A673 (cell line): Measurements from ENCODE around the gene LDLRAD3. TPM values are rescaled to one million over a fixed set of nuclear protein-coding genes. Genes with fewer than 3 reads are reported as not detected.

Source experiments
- BruUV-seq: library from RNA; stranded (reverse); fragments of 400-500 nt; replicated peaks from 2 replicates; lab custom pipeline; 2021; lab: Mats Ljungman, UMichigan
- CTCF ChIA-PET: fragments of 300-600 bp; sonication (Branson Sonifier 250); formaldehyde crosslinking; loops from one replicate; lab custom pipeline; 2022; ENCODE audit warnings: antibody characterized with exemption; lab: Charles Lee
- POLR2A ChIA-PET: fragments of 300-600 bp; sonication (Branson Sonifier 250); formaldehyde crosslinking; loops from one replicate; lab custom pipeline; 2022; ENCODE audit warnings: antibody characterized with exemption; ENCODE audit not compliant: low non-redundant PET; lab: Charles Lee
- DNase-seq: peaks from one replicate; pipeline ENCODE4 v3.0.0-alpha.2; 2015; ENCODE audit warnings: low spot score
- H3K27ac ChIP-seq: fragments of 200-600 bp; sonication (generic); 2 replicates; pipeline ENCODE4 v1.5.1; 2016; ENCODE audit warnings: mixed run types, low read depth, mild to moderate bottlenecking, mixed read lengths, antibody characterized with exemption, low read length; ENCODE audit not compliant: poor library complexity, severe bottlenecking
- H3K27me3 ChIP-seq: fragments of 200-600 bp; sonication (generic); replicated peaks from 2 replicates; pipeline ENCODE4 v1.6.1; 2017; ENCODE audit warnings: mixed run types, low read depth, mild to moderate bottlenecking, mixed read lengths, antibody characterized with exemption, low read length; ENCODE audit not compliant: insufficient read depth, poor library complexity
- H3K36me3 ChIP-seq: fragments of 200-600 bp; sonication (generic); 2 replicates; pipeline ENCODE4 v1.6.1; 2016; ENCODE audit warnings: mixed run types, mild to moderate bottlenecking, mixed read lengths, antibody characterized with exemption, low read length; ENCODE audit not compliant: insufficient read depth, poor library complexity, severe bottlenecking
- H3K4me1 ChIP-seq: fragments of 200-600 bp; sonication (generic); 2 replicates; pipeline ENCODE4 v1.6.1; 2017; ENCODE audit warnings: mixed run types, mild to moderate bottlenecking, mixed read lengths, antibody characterized with exemption, low read length; ENCODE audit not compliant: insufficient read depth, poor library complexity, severe bottlenecking
- H3K4me3 ChIP-seq: fragments of 200-600 bp; sonication (generic); 2 replicates; pipeline ENCODE4 v1.5.1; 2016; ENCODE audit warnings: low read depth, mixed run types, mild to moderate bottlenecking, mixed read lengths, low read length; ENCODE audit not compliant: poor library complexity, severe bottlenecking
- H3K9me3 ChIP-seq: fragments of 200-600 bp; sonication (generic); 2 replicates; pipeline ENCODE4 v1.6.1; 2016; ENCODE audit warnings: mixed run types, low read depth, mild to moderate bottlenecking, mixed read lengths, antibody characterized with exemption, low read length; ENCODE audit not compliant: poor library complexity, severe bottlenecking
- EZH2 ChIP-seq: fragments of 200-600 bp; sonication (generic); IDR thresholded peaks from 2 replicates; pipeline ENCODE4 v1.6.1; 2017; ENCODE audit warnings: borderline replicate concordance, low read depth, mild to moderate bottlenecking, mixed read lengths, antibody characterized with exemption, low read length; ENCODE audit not compliant: poor library complexity, severe bottlenecking
- intact Hi-C: fragments of 100-400 bp; cut with micrococcal nuclease; formaldehyde crosslinking; loops from one replicate; pipeline ENCODE4 v1.10.0; 2022; ENCODE audit not compliant: unreplicated experiment
- total RNA-seq: library from RNA; stranded (reverse); gene quantifications from 2 replicates; pipeline ENCODE4 v1.2.3, GENCODE V29; 2021
- TF ChIP-seq, protein P1 (sequence below): fragments of 300-800, 200-600 bp; sonication (generic); conservative IDR thresholded peaks from 2 replicates; pipeline ENCODE4 v1.5.1; 2017; ENCODE audit warnings: low read depth, mild to moderate bottlenecking, antibody characterized with exemption, low read length, moderate library complexity, mixed read lengths

Gene LDLRAD3
- total RNA-seq, 1 experiment from 2014 or later = 13.1 TPM

DNA sequence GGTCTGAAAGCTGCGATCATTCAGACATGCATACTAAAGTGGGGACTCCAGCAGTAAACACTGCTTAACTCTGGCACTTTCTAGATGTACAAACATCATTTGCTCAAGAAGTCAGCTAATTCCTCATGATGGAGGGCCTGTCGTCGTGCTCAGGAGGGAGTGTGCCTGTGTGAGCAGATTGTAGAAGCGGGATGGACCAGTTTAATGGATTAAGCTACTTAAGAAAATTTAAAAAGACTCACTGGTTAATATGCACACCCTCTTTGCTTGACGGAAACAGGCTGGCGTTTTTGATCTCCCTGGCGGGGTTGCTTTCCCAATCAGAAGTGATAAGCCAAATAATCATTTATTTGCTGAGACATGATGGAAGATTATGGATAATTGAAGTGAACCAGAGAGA, 79.0 kb downstream of the LDLRAD3 start:
- Histone ChIP-seq H3K27me3 (no peaks in the 10 kb centered on the region), H3K9me3 (no peaks in the 10 kb centered on the region), H3K4me1 (no peaks in the 10 kb centered on the region), H3K4me3 (no peak overlapping the region), H3K36me3 (no peaks in the 10 kb centered on the region), H3K27ac (no peak overlapping the region)
- POLR2A ChIA-PET = interaction anchor here (0.6 kb wide), 1 partner anchor 478 kb away, joined by 4 read pairs; no protein-coding TSS in a partner anchor
- DNase-seq = no peak
- BruUV-seq = no TSS peak
- TF ChIP-seq, protein P1, sequence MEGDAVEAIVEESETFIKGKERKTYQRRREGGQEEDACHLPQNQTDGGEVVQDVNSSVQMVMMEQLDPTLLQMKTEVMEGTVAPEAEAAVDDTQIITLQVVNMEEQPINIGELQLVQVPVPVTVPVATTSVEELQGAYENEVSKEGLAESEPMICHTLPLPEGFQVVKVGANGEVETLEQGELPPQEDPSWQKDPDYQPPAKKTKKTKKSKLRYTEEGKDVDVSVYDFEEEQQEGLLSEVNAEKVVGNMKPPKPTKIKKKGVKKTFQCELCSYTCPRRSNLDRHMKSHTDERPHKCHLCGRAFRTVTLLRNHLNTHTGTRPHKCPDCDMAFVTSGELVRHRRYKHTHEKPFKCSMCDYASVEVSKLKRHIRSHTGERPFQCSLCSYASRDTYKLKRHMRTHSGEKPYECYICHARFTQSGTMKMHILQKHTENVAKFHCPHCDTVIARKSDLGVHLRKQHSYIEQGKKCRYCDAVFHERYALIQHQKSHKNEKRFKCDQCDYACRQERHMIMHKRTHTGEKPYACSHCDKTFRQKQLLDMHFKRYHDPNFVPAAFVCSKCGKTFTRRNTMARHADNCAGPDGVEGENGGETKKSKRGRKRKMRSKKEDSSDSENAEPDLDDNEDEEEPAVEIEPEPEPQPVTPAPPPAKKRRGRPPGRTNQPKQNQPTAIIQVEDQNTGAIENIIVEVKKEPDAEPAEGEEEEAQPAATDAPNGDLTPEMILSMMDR = no peak
- no peak for TF ChIP-seq EZH2
- CTCF ChIA-PET = interaction anchor here (0.6 kb wide), 1 partner anchor 201 kb away, joined by 4 read pairs; no protein-coding TSS in a partner anchor
- intact Hi-C loops = no loop called here

DNA sequence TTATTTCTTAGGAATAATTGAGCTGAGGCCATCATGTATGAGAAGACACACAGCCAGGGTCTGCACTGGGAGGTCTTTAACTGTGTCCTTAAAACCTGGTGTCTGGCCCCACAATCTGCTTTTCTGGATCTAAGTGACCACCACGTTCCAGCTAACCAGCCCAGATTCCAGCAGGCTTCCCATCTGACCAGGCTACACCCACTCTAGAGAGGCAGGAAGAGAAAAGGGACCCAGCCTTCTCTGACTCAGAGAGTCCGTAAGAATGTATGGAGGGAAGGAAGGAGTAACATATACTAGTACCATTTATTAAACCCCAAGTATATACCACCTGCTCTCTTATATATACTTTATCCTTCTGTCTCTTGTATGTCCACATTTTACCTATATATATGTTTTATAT, 80.1 kb downstream of the LDLRAD3 start:
- DNase-seq = no peak
- no peaks in the 10 kb centered on the region for H3K36me3 ChIP-seq
- H3K27ac ChIP-seq = no peak overlapping the region
- TF ChIP-seq EZH2 = no peak
- TF ChIP-seq, protein P1 = no peak
- no peaks in the 10 kb centered on the region for H3K27me3 ChIP-seq
- H3K9me3 ChIP-seq = no peaks in the 10 kb centered on the region
- H3K4me1 ChIP-seq = no peaks in the 10 kb centered on the region
- ChIA-PET CTCF (interaction anchor here (0.6 kb wide), 1 partner anchor 829 kb away, joined by 3 read pairs; no protein-coding TSS in a partner anchor), POLR2A (no interaction called here)
- no peak overlapping the region for H3K4me3 ChIP-seq
- BruUV-seq = no TSS peak
- intact Hi-C loops = no loop called here

DNA sequence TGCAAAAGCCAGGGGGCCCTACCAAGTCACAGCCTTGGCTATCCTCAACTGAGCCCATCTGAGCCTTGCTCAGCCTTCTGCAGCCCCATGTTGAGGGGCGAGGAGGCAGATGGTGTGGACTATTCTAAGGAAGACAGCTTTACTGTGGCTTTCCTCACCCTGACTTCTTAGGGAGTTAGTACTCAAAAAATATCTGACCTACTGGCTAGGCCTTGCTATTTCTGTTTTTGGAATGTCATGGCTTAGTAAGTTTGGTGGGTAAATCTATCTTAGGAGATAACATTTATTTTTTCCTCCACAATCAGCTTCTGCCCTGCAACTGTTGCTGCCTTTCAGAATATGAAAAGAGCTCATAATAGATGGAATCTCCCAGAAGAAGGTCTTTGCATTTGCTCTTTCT, 80.9 kb downstream of the LDLRAD3 start:
- POLR2A ChIA-PET = no interaction called here
- Histone ChIP-seq H3K36me3 (no peaks in the 10 kb centered on the region), H3K4me3 (no peak overlapping the region), H3K27ac (no peak overlapping the region), H3K27me3 (no peaks in the 10 kb centered on the region), H3K4me1 (no peaks in the 10 kb centered on the region), H3K9me3 (no peaks in the 10 kb centered on the region)
- CTCF ChIA-PET = no interaction called here
- DNase-seq = no peak
- intact Hi-C loops = no loop called here
- TF ChIP-seq, protein P1 = no peak
- TF ChIP-seq EZH2 = no peak
- BruUV-seq = no TSS peak
